SK-N-SH (cell line): ENCODE results near the gene PAGE2B. TPM values are rescaled to one million over a fixed set of nuclear protein-coding genes. Genes with fewer than 3 reads are reported as not detected.

ENCODE experiments used
- CTCF ChIA-PET: fragments of 300-600, 350-600 bp; formaldehyde crosslinking; extraction: SDS; loops from one replicate; lab custom pipeline; 2021; lab: Yijun Ruan, JAX
- POLR2A ChIA-PET: fragments of 350-600 bp; sonication (Branson Sonifier 250); formaldehyde crosslinking; extraction: SDS; loops from one replicate; lab custom pipeline; 2020; ENCODE audit warnings: antibody characterized with exemption, inconsistent platforms; lab: Yijun Ruan, JAX
- DNase-seq: peaks from one replicate; pipeline ENCODE4 v3.0.0; 2012
- H2AFZ ChIP-seq: fragments of 200-600 bp; sonication (generic); 2 replicates; pipeline ENCODE4 v1.8.1; 2016; ENCODE audit warnings: antibody characterized with exemption, mild to moderate bottlenecking, low read depth
- H3F3A ChIP-seq: fragments of 200-600 bp; sonication (generic); replicated peaks from 2 replicates; pipeline ENCODE3; 2016; ENCODE audit warnings: antibody characterized with exemption, mild to moderate bottlenecking; ENCODE audit not compliant: insufficient read depth
- H3K27ac ChIP-seq, 2 experiments: fragments of 200-500 bp in 1 of 2; fragments of 200-600 bp in 1 of 2; sonication (Bioruptor generic) in 1 of 2; sonication (generic), shearing (Covaris generic) in 1 of 2; 2 replicates each; pipeline versions ENCODE4 v1.5.1 to v1.6.1; 2014 to 2016; ENCODE audit warnings: low read depth in 2 of 2, inconsistent platforms in 1 of 2, low read length in 1 of 2, mild to moderate bottlenecking in 1 of 2, mixed read lengths in 1 of 2
- H3K27me3 ChIP-seq: fragments of 200-600 bp; sonication (generic), shearing (Covaris generic); 2 replicates; pipeline ENCODE4 v1.6.1; 2016; ENCODE audit warnings: mixed run types; ENCODE audit not compliant: insufficient read depth
- H3K36me3 ChIP-seq, 2 experiments: fragments of 200-500 bp in 1 of 2; fragments of 200-600 bp in 1 of 2; sonication (Bioruptor generic) in 1 of 2; sonication (generic) in 1 of 2; replicated peaks in 1 of 2; 2 replicates each; pipeline versions ENCODE3 to v1.5.1; 2014 to 2016; ENCODE audit warnings: low read length in 1 of 2, mild to moderate bottlenecking in 1 of 2; ENCODE audit not compliant: insufficient read depth in 2 of 2, control insufficient read depth in 1 of 2
- H3K4me1 ChIP-seq, 2 experiments: fragments of 200-500 bp in 1 of 2; fragments of 200-600 bp in 1 of 2; sonication (Bioruptor generic) in 1 of 2; sonication (generic), shearing (Covaris generic) in 1 of 2; 2 replicates each; pipeline versions ENCODE4 v1.5.1 to v1.6.1; 2014 to 2016; ENCODE audit warnings: low read depth in 1 of 2, low read length in 1 of 2, mixed run types in 1 of 2; ENCODE audit not compliant: insufficient read depth in 2 of 2, control insufficient read depth in 1 of 2
- H3K4me2 ChIP-seq: fragments of 200-600 bp; sonication (generic), shearing (Covaris generic); 2 replicates; pipeline ENCODE4 v1.6.1; 2017; ENCODE audit warnings: mixed run types
- H3K4me3 ChIP-seq, 2 experiments: fragments of 200-500 bp in 1 of 2; fragments of 200-600 bp in 1 of 2; sonication (Bioruptor generic) in 1 of 2; sonication (generic), shearing (Covaris generic) in 1 of 2; 2 replicates each; pipeline versions ENCODE4 v1.5.1 to v1.8.1; 2014 to 2016; ENCODE audit warnings: low read depth in 2 of 2, inconsistent platforms in 1 of 2, low read length in 1 of 2, mild to moderate bottlenecking in 1 of 2, mixed read lengths in 1 of 2, moderate library complexity in 1 of 2
- H3K79me2 ChIP-seq: fragments of 200-600 bp; sonication (generic); 2 replicates; pipeline ENCODE4 v1.8.1; 2017; ENCODE audit warnings: mild to moderate bottlenecking; ENCODE audit not compliant: insufficient read depth
- H3K9ac ChIP-seq: fragments of 200-600 bp; sonication (generic); 2 replicates; pipeline ENCODE4 v1.6.1; 2017; ENCODE audit warnings: mixed run types
- H3K9me2 ChIP-seq: fragments of 200-600 bp; sonication (generic); 2 replicates; pipeline ENCODE4 v1.6.1; 2017; ENCODE audit warnings: mixed run types
- H3K9me3 ChIP-seq: fragments of 200-600 bp; sonication (generic); 2 replicates; pipeline ENCODE4 v1.6.1; 2017; ENCODE audit warnings: mixed run types, mild to moderate bottlenecking, moderate library complexity
- H4K20me1 ChIP-seq: fragments of 200-600 bp; sonication (generic); 2 replicates; pipeline ENCODE4 v1.6.1; 2017; ENCODE audit warnings: mild to moderate bottlenecking, mixed run types; ENCODE audit not compliant: insufficient read depth
- EP300 ChIP-seq, 2 experiments: IDR thresholded peaks; 2 replicates each; pipeline versions ENCODE4 v1.4.0 to v1.6.1; 2012; ENCODE audit warnings: borderline replicate concordance in 1 of 2, low read depth in 1 of 2, low read length in 1 of 2
- FOXM1 ChIP-seq: IDR thresholded peaks from 2 replicates; pipeline ENCODE4 v1.4.0; 2012; ENCODE audit warnings: low read depth, mild to moderate bottlenecking
- GABPA ChIP-seq: IDR thresholded peaks from 2 replicates; pipeline ENCODE4 v1.4.0; 2012; ENCODE audit warnings: low read depth, mild to moderate bottlenecking
- GATA2 ChIP-seq: sonication (generic); formaldehyde crosslinking; IDR thresholded peaks from 2 replicates; pipeline ENCODE4 v1.5.0; 2020; ENCODE audit warnings: mild to moderate bottlenecking, missing genetic modification reagents
- IRF3 ChIP-seq: fragments of 150-350 bp; IDR thresholded peaks from 2 replicates; pipeline ENCODE4 v1.6.1; 2016; ENCODE audit warnings: mild to moderate bottlenecking, low read depth, low read length
- JUND ChIP-seq: IDR thresholded peaks from 2 replicates; pipeline ENCODE4 v1.4.0; 2012
- MEF2A ChIP-seq: IDR thresholded peaks from 2 replicates; pipeline ENCODE4 v1.4.0; 2012; ENCODE audit warnings: low read depth, borderline replicate concordance
- NRF1 ChIP-seq: IDR thresholded peaks from 2 replicates; pipeline ENCODE4 v1.6.1; 2012; ENCODE audit warnings: low read depth, mild to moderate bottlenecking, low read length
- RCOR1 ChIP-seq: fragments of 150-350 bp; IDR thresholded peaks from 2 replicates; pipeline ENCODE4 v1.6.1; 2017; ENCODE audit warnings: antibody characterized with exemption, low read length
- RXRA ChIP-seq: IDR thresholded peaks from 2 replicates; pipeline ENCODE4 v1.4.0; 2012; ENCODE audit warnings: low read depth, mild to moderate bottlenecking, borderline replicate concordance
- SIN3A ChIP-seq: IDR thresholded peaks from 2 replicates; pipeline ENCODE4 v1.6.1; 2012; ENCODE audit warnings: low read depth, mild to moderate bottlenecking, low read length, moderate library complexity, borderline replicate concordance
- SMC3 ChIP-seq: IDR thresholded peaks from 2 replicates; pipeline ENCODE4 v1.6.1; 2012; ENCODE audit warnings: low read depth, low read length, improper control_type of control experiment
- TAF1 ChIP-seq: IDR thresholded peaks from 2 replicates; pipeline ENCODE4 v1.6.1; 2012; ENCODE audit warnings: low read depth, mild to moderate bottlenecking, low read length, moderate library complexity, borderline replicate concordance
- TCF12 ChIP-seq: IDR thresholded peaks from 2 replicates; pipeline ENCODE4 v1.4.0; 2012
- TEAD4 ChIP-seq: IDR thresholded peaks from 2 replicates; pipeline ENCODE4 v1.4.0; 2012; ENCODE audit warnings: mild to moderate bottlenecking, borderline replicate concordance; ENCODE audit not compliant: insufficient read depth
- USF1 ChIP-seq: IDR thresholded peaks from 2 replicates; pipeline ENCODE4 v1.4.0; 2012; ENCODE audit warnings: low read depth, borderline replicate concordance
- YY1 ChIP-seq: IDR thresholded peaks from 2 replicates; pipeline ENCODE4 v1.4.0; 2012; ENCODE audit warnings: low read depth, mild to moderate bottlenecking
- WGBS: methylation state at CpG from one replicate; pipeline ENCODE4 v1.1.6; 2017; ENCODE audit warnings: low lambda C conversion rate; 5-methylcytosine and 5-hydroxymethylcytosine counted together
- polyA plus RNA-seq, 3 experiments: library from polyadenylated mRNA; depleted of rRNA; stranded (reverse); fragments of >200 nt; gene quantifications; 2 replicates each; pipeline ENCODE4 v1.2.3, GENCODE V29; 2012

The PAGE2B gene
- polyA plus RNA-seq, 1 of the 3 experiments (the other 2 are of a cell fraction): 0.31 TPM

GRCh38 chrX:55028611-55029010 is 46.2 kb upstream of the PAGE2B start:
- H3K27me3 ChIP-seq: peaks cover under 1% of the 10 kb centered on the region; the same call in 1 of the 2 replicates
- H2AFZ ChIP-seq: no peak overlapping the region
- POLR2A ChIA-PET: no interaction called here

GRCh38 chrX:55029291-55029690 is 45.5 kb upstream of the PAGE2B start:
- ChIA-PET POLR2A (no interaction called here), CTCF (no interaction called here)
- no peak overlapping the region for H3K4me3 ChIP-seq
- no peak overlapping the region for H3K27ac ChIP-seq
- no peaks in the 10 kb centered on the region for H3K9me3 ChIP-seq
- H3K79me2 ChIP-seq: no peaks in the 10 kb centered on the region
- H3K9me2 ChIP-seq: no peaks in the 10 kb centered on the region
- DNase-seq: no peak
- no peaks in the 10 kb centered on the region for H4K20me1 ChIP-seq
- no peak overlapping the region for H2AFZ ChIP-seq
- TF ChIP-seq TCF12 (no peak), USF1 (no peak), JUND (no peak), EP300 (IDR thresholded peaks at IDR 0.05; ENCODE audit: borderline replicate concordance in 1 of 2, low read depth in 1 of 2, low read length in 1 of 2) (no peak), YY1 (no peak), NRF1 (no peak), IRF3 (no peak)
- WGBS: 24% methylated on average over 2 of the region's 2 CpGs
- no peaks in the 10 kb centered on the region for H3K27me3 ChIP-seq
- H3K4me2 ChIP-seq: no peak overlapping the region
- no peaks in the 10 kb centered on the region for H3F3A ChIP-seq
- no peaks in the 10 kb centered on the region for H3K36me3 ChIP-seq
- H3K4me1 ChIP-seq: no peaks in the 10 kb centered on the region
- no peak overlapping the region for H3K9ac ChIP-seq

More at GRCh38 chrX:55028611-55029010, 46.2 kb upstream of the PAGE2B start:
- H3K36me3 ChIP-seq: no peaks in the 10 kb centered on the region
- no peaks in the 10 kb centered on the region for H3K79me2 ChIP-seq
- no peak overlapping the region for H3K27ac ChIP-seq
- no peaks in the 10 kb centered on the region for H3K9me3 ChIP-seq
- no peak overlapping the region for H3K4me3 ChIP-seq
- TF ChIP-seq MEF2A (no peak), TEAD4 (no peak), JUND (no peak), FOXM1 (no peak), RCOR1 (no peak), GABPA (no peak), SIN3A (no peak), NRF1 (no peak), USF1 (no peak), YY1 (no peak), SMC3 (no peak), TAF1 (no peak), GATA2 (CRISPR knock-in tag) (no peak), RXRA (no peak)
- DNase-seq: no peak
- CTCF ChIA-PET: interaction anchor here (1.3 kb wide), 1 partner anchor 29 kb away, joined by 4 read pairs; no protein-coding TSS in a partner anchor
- no peak overlapping the region for H3K9ac ChIP-seq
- no peaks in the 10 kb centered on the region for H3F3A ChIP-seq
- H3K4me1 ChIP-seq: no peaks in the 10 kb centered on the region
- H4K20me1 ChIP-seq: no peaks in the 10 kb centered on the region
- H3K4me2 ChIP-seq: no peak overlapping the region
- no peaks in the 10 kb centered on the region for H3K9me2 ChIP-seq
